CD4-positive, alpha-beta T cell treated with Interleukin-15 for 4 hours (primary cell): ENCODE measurements around the gene DNAJC28.
A peak's percentile ranks its signal among the peaks of the same experiment; 100 is the strongest.
"Not testable (repeated sequence)": the region's sequence is repeated elsewhere in the genome, so short reads cannot be mapped to it uniquely, and the experiment has no call there.

Source experiments
- DNase-seq: peaks from one replicate; pipeline ENCODE4 v3.0.0-alpha.2; 2020; ENCODE audit warnings: low spot score

Gene DNAJC28

DNA sequence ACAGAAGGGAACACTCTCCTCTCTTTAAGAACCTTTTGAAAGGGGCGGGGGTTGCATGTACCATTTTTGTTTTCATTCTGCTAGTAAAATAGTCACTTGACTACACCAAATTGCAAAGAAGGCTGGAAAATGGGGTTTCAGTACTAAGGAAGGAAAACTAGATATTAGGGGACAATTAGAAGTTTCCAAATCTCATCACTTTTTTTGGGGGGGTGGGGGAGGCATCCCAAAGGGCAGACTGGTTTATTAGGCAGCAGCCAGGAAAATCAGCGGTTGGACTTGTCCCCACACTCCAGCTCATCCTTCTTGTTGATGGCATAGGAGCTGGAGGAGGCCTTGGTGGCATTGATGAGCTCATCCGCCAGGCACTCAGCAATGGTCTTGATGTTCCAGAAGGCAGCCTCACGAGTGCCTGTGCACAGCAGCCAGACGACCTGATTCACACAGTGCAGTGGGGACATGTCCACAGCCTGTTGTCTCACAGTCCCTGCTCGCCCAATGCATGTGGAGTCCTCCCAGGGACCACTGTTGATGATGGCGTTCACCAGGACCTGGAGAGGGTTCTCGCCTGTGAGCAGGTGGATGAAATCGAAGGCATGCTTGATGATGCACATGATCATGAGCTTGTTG is 10.1 kb downstream of the DNAJC28 start:
- DNase-seq = no peak

DNA sequence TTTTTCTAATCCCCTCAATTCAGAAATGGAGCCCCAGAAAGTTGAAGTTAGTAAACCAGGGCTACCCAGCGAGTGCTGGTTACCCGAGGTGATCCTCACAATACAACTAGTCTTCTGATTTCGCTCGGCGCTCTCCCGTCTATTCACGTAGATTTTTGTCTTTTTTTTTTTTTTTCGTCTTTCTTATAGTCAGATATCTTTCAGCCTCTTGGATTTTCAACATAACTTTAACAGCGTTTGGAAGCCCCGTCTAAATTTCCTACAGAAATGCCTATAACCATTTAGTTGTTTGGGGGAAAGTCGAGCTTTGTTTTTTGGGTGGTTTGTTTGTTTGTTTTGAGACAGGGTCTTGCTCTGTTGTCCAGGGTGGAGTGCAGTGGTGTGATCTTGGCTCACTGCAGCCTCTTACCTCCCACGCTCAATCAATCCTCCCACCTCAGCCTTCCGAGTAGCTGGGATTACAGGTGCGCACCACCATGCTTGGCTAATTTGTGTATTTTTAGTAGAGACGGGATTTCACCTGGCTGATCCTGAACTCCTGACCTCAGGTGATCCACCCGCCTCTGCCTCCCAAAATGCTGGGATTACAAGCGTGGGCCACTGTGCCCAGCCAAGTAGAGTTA is 10.9 kb downstream of the DNAJC28 start:
- no peak for DNase-seq

DNA sequence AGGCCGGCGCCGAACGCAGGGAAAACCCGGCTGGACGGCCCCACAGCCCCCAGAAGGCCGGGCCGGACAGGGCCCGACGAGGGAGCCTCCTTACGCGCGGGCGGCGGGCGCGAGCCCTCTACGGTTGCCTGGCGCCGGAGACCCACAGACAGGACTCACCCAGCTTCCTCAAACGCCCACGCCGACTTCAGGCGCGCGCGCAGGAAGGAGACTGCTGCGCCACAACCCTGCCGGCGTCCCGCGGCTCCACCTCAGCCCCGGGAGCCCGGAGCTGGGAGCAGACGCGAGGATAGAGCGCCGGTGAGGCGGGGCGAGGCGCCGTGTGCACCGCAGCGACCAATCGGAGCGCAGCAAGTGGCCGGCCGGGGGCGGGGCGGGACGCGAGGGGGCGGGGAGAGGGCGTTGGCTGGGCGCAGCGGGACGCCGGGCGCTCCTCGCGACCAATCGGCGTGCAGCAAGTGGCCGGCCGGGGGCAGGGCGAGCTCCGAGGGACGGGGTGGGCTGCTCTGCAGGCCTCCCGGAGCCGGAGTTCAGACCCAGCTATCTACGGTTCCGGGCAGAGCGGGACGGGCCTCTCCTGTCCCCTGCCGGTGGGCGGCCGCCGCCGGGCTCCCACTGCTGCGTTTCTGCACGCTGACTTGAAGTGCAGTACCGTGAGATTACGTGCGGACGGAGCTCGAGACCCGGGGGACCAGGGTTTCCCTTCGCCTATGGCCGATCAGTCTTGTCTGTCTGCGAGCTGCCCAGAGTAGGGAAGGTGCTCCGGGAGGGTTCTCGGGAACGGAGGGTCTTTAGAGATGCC is 11.6 kb downstream of the DNAJC28 start, which contains the start of gene TMEM50B:
Gene TMEM50B, minus strand, starts transcription at position 296 of the 802 bp plus-strand sequence. CDS start 11,089 bp downstream, outside the sequence.
- DNase-seq = peak; percentile 96

DNA sequence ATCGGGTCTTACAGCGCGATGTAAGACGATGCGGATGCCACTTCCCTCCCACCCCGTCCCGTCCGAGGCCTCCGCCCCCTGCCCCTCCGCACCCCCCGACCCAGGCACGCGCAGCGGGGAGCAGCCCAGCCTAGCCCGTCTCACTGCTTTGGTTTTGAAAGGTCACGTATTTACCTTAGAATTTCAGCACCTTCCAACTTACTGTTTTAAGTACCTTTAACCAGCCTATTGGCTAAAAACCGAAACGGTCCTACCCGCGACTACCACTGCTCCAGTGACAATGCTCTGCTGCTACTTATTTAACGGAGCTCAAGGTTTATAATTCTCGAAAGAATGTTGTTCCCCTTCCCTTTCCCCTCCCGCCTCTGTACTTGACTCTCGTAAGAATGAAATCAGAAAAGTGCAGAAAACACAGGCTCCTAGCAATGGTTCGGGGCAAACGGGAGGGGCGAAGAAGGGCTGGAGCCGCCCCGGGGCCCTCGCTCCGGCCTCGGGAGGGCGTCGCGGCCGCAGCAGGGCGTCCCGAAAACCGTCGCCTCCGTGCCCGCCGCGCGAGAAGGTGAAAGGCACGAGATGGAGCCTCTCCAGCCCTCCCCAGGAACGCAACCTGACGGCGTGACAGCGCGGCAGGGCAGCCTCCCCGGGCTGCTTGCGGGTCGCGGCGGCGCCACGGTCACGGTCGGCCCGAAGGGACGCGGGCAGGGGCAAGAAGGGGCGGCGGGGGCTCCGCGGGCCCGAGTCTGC is 12.4 kb downstream of the DNAJC28 start:
- DNase-seq = peak; percentile 32

DNA sequence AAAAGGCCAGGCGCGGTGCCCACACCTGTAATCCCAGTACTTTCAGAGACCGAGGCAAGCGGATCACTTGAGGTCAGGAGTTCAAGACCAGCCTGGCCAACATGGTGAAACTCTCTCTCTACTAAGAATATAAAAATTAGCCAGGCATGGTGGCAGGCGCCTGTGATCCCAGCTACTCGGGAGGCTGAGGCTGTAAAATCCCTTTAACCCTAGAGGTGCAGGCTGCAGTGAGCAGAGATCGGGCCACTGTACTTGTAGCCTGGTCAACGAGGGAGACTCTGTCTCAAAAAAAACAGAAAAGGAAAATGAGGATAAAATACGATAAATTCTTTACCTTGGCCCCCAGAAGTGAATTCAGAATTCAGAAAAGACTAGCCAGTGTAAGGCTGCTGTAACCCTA is 13.3 kb downstream of the DNAJC28 start:
- DNase-seq = no peak

DNA sequence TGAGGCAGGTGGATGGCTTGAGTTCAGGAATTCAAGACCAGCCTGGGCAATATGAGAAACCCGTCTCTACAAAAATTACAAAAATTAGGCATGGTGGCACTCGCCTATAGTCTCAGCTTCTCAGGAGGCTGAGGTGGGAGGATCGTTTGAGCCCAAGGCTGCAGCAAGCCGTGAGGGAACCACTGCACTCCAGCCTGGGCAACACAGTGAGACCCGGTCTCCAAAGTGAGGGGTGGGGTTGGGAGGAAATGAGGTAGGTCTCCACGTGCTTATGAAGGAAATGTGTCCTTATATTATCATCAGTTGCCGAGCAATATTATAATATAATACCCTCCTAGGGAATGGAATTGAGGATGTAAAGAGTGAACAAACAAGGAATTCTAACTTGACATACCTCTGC is 14.4 kb downstream of the DNAJC28 start:
- no peak for DNase-seq

DNA sequence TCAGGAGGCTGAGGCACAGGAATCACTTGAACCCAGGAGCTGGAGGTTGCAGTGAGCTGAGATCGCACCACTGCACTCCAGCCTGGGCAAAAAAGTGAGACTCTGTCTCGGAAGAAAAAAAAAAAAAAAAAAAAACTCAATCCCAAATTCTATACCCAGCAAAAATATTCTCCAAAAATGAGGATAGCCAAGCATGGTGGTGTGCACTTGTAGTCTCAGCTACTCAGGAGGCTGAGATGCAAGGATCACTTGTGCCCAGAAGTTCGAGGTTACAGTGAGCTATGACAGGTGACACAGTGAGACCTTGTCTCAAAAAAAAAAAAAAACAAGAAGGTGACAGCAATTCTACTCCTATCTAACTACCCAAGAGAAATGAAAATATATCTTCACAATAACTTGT is 18.2 kb downstream of the DNAJC28 start:
- no peak for DNase-seq

DNA sequence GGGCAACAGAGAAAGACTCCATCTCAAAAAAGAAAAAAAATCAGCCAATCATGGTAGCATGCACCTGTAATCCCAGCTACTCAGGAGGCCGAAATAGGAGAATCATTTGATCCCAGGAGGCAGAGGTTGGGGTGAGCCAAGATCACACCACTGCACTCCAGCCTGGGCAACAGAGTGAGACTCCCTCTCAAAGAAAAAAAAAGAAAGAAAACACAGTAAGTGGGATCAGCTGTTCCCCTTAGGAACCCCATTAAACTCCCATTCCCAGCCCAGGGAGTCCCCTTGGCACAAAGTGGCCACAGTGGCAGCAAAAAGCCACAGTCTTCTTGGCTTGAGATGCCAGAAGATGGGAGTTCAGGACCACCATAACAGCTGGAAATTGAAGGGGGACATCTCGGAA is 20.8 kb downstream of the DNAJC28 start:
- no peak for DNase-seq

DNA sequence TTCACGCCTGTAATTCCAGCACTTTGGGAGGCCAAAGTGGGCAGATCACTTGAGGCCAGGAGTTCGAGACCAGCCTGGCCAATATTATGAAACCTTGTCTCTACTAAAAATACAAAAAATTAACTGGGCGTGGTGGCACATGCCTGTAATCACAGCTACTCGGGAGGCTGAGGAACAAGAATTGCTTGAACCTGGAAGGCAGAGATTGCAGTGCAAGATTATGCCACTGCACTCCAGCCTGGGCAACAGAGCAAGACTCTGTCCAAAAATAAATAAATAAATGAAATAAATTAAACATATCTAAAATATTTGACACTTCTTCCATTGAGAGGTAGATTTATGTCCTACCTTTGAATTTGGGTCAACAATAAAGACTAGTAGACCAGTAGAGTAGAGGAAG is 22.3 kb downstream of the DNAJC28 start:
- DNase-seq = not testable (repeated sequence)

DNA sequence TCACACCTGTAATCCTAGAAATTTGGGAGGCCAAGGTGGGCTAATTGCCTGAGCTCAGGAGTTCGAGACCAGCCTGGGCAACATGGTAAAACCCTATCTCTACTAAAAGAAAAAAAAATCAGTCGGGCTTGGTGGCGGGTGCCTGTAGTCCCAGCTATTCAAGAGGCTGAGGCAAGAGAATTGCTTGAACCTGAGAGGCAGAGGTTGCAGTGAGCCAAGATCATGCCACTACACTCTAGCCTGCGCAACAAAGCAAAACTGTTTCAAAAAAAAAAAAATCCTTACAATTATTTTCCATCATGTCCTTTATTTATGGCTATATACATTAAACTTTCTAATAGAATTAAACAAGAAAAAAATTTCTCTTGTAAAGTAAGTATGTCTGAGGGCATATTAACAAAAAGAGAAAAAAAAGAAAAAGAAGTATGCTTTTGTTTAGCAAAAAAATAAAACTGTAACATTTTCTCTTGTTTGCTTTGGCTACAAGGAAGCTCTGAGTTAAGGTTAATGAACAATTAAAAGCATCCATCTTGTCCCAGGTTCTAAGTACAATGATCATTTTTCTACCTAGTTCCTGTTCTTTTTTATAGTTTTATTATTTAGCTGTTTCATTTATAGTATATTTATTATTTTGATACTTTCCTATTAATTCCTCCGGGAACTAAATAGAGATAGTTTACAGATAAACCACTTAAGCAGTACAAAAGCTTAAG is 29.8 kb downstream of the DNAJC28 start:
- no peak for DNase-seq

DNA sequence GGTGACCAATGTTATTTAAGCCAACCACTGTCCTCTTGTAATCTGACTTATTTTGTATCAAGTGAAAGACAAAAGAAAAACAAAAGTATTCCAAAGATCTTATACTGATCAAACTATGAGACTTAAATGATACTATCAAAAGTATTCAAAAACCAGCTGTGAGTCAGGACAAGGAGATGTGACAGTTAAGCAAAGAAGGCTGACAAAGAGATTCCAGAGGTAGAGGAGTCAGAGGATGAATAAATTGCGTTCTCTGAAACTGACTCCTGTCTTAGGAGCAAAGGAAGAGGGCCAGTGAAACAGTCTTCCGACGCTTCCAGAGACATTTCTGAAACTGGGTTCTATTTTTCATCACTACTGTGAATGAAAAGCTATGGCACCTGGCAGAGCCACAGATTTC is 32.7 kb downstream of the DNAJC28 start:
- no peak for DNase-seq

DNA sequence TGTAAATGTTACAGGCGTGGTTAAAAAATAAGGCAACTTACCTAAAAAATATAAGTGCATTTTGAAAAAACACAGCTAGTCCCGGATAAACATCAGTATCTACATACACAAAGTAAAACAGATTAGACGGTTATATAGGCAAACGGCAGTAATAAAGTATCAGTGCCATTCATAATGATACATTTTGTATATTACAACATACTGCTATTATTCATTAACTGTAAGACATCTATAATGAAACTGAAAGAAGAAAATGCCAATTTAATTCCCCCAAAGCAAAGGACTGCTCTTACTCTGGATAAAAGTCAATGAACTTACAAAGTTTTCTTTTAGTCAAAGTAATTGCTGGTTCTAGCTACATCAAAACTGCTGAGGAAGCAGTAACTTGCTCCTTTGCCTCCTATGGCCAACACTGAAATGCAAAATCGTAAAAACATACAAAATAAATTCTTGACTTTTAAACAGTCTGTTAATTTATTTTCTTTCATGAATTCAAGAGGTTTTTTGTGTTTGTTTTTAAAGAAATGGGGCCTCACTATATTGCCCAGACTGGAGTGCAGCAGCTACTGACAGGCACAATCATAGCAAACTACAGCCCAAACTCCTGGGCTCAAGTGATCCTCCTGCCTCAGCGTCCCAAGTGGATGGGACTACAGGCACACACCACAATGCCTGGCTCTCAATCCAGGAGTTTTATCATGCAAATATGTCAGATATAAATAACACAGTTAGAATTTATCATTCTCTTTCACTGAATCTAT is 35.6 kb downstream of the DNAJC28 start:
- no peak for DNase-seq

DNA sequence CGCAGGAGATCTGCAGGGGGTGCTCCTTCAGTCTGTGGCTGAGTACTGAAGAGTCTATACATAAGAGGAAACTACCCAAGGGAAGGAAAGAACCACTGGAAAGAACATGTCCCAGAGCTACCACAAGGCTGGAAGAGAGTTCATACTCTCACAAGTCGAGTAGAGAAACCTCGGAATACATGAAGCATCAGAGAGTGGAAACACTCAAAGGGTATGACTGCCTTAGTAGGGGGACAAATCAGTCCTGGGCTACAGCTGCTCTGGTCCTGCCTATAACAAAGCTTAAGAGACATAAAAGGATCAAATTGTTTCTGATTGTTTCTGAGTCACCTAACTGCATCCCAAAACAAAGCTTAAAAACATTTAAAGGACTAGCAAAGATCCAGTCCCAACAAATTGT is 39.2 kb downstream of the DNAJC28 start:
- DNase-seq = no peak

DNA sequence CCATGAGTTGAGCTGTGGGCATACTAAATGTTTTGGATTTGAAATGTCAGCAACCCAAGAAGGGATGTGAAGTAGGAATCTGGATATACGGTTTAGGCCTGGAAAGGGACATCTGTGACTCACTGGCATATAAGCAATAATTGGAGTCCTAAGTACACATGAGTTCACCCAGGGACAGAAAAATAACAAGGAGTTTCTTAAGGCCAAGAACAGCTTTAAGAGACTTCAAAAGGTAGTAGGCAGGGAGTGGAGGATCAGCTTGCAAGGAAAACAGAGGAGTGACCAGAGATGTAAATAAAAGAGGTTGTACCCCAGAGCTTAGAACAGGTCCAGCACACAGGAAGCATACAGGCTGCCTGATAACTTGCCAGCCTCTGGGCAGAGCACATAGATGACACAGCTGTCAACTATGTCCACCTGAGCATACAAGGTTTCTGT is 39.9 kb downstream of the DNAJC28 start:
- no peak for DNase-seq

DNA sequence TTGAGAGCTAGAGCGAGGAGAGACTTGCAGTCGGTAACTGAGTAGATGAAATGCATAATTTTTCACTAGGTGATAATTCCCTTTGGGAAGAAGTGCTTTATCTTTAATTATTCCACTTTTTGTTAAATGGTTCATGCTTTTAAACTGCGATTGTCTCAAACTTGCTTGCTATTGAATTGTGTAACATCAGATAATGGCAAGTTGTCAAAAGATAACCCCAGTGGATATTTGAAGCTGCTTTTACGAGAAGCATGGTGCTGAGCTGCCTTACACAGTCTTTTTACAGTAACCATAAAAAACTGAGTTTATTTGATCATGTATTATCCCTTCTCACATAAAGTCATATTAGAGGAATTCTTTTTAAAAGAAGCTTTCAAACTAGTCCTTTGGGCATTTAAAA is 41.9 kb downstream of the DNAJC28 start:
- DNase-seq = no peak

DNA sequence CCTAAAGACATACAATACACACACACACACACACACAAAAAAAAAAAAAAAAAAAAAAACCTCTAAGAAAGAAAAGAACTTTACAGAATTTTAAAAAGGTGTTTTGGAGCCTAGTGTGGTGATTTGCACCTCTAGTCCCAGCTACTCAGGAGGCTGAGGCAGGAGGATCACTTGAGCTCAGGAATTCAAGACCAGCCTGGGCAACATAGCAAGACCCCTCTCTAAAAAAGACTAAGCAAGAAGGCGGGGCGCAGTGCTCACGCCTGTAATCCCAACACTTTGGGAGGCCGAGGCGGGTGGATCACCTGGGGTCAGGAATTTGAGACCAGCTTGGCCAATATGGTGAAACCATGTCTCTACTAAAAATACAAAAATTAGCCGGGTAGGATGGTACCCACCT is 44.9 kb downstream of the DNAJC28 start:
- not testable (repeated sequence) for DNase-seq

DNA sequence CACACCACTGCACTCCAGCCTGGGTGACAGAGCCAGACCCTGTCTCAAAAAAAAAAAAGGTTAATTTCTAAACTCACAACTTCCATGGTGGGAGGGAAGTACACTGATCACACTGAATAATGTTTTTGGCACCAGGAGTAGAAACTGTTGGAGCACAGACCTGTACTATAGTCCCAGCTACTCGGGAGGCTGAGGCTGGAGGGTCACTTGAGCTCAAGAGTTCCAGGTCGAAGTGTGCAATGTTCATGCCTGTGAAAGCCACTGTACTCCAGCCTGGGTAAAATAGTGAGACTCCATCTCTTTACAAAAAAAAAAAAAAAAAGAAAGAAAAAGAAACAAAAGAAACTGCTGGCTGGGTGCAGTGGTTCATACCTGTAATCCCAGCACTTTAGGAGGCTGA is 47.0 kb downstream of the DNAJC28 start:
- DNase-seq = no peak

DNA sequence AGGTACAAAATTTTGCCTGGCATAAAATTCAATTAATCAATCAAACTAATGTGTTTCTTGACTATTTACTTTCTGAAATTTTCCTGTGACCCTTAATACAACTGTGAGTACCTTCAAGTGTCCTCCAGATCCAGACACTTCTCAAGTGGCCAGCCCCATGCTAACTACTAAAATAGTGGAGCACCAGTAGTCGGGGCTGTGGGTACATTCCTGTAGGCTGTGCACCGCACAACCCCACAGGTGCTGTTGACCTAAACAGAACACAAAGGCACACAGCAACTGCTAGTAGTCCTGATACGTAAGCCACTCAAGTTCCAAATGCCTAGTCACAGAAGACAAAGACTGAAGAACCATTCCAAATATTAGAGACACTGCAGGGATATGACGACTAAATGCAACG is 48.3 kb downstream of the DNAJC28 start:
- DNase-seq = no peak

DNA sequence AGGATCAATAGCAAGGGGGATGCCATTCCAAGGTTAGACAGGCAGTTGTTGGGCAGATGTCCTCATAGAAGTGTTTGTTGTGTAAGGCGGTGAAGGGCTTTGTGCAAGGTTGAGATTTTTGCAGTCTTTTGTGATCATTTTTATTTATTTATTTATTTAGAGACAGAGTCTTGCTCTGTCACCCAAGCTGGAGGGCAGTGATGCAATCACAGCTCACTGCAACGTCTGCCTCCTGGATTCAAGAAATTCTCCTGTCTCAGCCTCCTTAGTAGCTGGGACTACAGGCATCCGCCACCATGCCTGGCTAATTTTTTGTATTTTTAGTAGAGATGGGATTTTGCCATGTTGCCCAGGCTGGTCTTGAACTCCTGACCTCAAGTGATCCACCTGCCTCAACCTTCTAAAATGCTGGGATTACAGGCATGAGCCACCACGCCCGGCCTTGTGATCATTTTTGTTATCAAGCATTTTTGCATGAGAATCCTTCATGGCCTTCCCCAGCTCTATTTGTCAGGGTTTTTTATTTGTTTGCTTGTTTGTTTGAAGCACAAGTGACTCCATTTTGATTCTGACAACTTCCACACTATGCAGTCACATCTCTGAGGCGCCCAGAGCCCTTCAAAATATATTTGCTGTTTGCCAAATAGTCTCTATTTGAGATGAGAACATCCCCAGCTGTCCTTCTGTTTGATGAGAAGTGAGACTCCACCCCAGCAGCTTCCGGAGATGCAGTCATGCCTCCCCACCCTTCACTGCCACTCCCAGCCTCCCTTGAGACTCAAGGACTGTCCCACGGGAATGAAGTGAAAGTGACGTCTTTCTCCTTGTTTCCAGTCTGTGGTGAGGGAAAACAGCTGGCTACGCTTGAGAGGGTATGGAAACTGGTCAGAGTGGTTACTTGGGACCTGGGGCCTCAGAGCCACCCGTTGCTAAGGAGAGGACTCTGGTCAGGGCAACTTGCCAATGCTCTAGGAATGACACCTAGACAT is 49.7 kb downstream of the DNAJC28 start:
- no peak for DNase-seq
